Measurements from ENCODE around the gene TECPR1. TPM values are rescaled to one million over a fixed set of nuclear protein-coding genes. Genes with fewer than 3 reads are reported as not detected.

The TECPR1 gene
- total RNA-seq, 1 experiment from 2014 or later = 12.9 TPM

DNA sequence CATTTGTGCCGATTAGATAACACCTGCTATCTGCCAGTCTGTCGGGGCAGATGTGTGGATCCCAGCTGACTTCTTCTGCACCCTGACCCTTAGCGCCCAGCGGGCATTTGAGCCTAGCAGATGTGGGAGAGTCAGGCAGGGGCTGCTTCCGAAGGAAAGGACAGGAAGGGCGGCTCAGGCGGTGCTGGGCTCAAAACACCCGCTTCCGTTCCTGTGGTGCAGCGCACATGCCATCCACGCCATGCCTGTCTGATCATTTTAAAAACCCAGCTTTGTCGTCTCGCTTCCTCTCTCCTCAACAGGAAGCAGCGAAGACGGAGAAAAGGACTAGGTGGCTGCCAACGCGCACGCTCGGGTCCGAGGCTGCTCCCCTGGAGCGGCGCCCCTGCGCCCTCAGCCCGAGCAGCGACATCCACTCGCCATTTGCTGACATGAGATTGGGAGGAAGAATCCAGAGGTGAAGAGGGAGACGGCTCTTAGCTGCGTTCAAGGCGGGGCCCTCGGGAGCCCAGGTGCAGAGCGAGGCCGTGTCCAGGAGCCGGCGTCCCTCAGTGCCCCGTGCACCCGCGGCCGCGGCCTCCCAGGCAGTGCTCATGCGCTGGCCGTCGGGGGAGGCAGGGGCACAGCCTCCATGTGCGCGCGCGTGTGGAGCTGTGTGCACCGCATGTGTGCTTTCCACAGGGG, 46.7 kb downstream of the TECPR1 start:
- Mint-ChIP-seq H3K9me3 (ENCODE audit: low read depth, unreplicated experiment) (no peaks in the 10 kb centered on the region), H3K27me3 (ENCODE audit: unreplicated experiment) (no peaks in the 10 kb centered on the region), H3K27ac (ENCODE audit: unreplicated experiment) (no peak overlapping the region), H3K36me3 (ENCODE audit: insufficient read depth, unreplicated experiment) (peaks cover 10% of the 10 kb centered on the region), H3K4me1 (ENCODE audit: low read depth, unreplicated experiment) (peaks cover 8% of the 10 kb centered on the region), H3K4me3 (ENCODE audit: low read depth, unreplicated experiment) (no peak overlapping the region)
- CTCF ChIA-PET = no interaction called here
- no peak for DNase-seq
- BruUV-seq (replicated peaks) = no TSS peak
- intact Hi-C loops (cut with micrococcal nuclease; ENCODE audit: unreplicated experiment) = no loop called here
- TF ChIP-seq, protein P1, sequence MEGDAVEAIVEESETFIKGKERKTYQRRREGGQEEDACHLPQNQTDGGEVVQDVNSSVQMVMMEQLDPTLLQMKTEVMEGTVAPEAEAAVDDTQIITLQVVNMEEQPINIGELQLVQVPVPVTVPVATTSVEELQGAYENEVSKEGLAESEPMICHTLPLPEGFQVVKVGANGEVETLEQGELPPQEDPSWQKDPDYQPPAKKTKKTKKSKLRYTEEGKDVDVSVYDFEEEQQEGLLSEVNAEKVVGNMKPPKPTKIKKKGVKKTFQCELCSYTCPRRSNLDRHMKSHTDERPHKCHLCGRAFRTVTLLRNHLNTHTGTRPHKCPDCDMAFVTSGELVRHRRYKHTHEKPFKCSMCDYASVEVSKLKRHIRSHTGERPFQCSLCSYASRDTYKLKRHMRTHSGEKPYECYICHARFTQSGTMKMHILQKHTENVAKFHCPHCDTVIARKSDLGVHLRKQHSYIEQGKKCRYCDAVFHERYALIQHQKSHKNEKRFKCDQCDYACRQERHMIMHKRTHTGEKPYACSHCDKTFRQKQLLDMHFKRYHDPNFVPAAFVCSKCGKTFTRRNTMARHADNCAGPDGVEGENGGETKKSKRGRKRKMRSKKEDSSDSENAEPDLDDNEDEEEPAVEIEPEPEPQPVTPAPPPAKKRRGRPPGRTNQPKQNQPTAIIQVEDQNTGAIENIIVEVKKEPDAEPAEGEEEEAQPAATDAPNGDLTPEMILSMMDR (IDR thresholded peaks at IDR 0.05; ENCODE audit: unreplicated experiment) = no peak

DNA sequence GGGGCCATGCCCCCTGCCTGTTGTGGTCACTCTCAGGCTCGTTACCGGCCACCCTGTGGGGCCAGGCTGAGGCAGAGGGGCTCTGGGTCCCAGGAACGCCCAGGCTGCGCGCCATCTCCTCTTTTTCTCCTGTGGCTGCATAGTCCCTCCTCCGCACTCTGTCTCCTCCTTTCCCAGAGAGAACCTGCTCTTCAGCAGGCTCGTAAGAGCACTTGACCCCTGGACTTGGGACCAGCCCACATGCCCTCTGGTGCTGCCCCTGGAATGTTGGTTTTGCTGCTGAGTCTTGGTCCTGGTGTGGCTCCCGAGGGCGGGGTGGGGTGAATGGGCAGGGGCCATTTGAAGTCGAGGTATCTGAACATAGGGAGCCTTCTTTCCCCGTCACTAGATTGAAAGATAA, 47.4 kb downstream of the TECPR1 start:
- H3K9me3 Mint-ChIP-seq (ENCODE audit: low read depth, unreplicated experiment) = no peaks in the 10 kb centered on the region
- H3K36me3 Mint-ChIP-seq (ENCODE audit: insufficient read depth, unreplicated experiment) = peaks cover 10% of the 10 kb centered on the region
- no peak for DNase-seq
- intact Hi-C loops (cut with micrococcal nuclease; ENCODE audit: unreplicated experiment) = no loop called here
- no peaks in the 10 kb centered on the region for H3K27me3 Mint-ChIP-seq (ENCODE audit: unreplicated experiment)
- no TSS peak for BruUV-seq (replicated peaks)
- CTCF ChIA-PET = no interaction called here
- TF ChIP-seq, protein P1 (IDR thresholded peaks at IDR 0.05; ENCODE audit: unreplicated experiment) = no peak
- H3K4me3 Mint-ChIP-seq (ENCODE audit: low read depth, unreplicated experiment) = no peak overlapping the region
- H3K4me1 Mint-ChIP-seq (ENCODE audit: low read depth, unreplicated experiment) = peaks cover 8% of the 10 kb centered on the region
- no peak overlapping the region for H3K27ac Mint-ChIP-seq (ENCODE audit: unreplicated experiment)

DNA sequence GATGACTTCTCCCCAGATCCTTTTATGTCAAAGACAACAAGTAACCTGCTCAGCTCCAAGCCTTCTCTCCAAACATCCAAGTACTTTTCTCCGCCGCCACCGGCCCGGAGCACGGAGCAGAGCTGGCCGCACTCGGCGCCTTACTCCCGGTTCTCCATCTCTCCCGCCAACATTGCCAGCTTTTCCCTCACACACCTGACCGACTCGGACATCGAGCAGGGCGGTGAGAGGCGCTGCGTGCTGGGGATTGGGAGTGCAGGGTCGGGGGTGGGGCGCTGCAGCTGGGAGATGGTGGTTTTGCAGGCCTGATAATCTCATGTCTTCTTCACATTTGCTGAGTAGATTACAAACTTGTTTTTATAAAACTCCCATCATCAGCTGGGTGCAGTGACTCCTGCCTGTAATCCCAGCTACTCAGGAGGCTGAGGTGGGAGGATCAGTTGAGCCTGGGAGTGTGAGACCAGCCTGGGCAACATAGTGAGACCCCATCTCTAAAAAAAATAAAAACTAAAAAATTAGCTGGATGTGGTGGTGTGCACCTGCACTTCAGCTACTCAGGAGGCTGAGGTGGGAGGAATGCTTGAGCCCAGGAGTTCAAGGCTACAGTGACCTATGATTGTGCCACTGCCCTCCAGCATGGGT, 47.9 kb downstream of the TECPR1 start:
- H3K36me3 Mint-ChIP-seq (ENCODE audit: insufficient read depth, unreplicated experiment) = peaks cover 10% of the 10 kb centered on the region
- no TSS peak for BruUV-seq (replicated peaks)
- intact Hi-C loops (cut with micrococcal nuclease; ENCODE audit: unreplicated experiment) = no loop called here
- H3K27me3 Mint-ChIP-seq (ENCODE audit: unreplicated experiment) = no peaks in the 10 kb centered on the region
- CTCF ChIA-PET = no interaction called here
- TF ChIP-seq, protein P1 (IDR thresholded peaks at IDR 0.05; ENCODE audit: unreplicated experiment) = no peak
- no peaks in the 10 kb centered on the region for H3K9me3 Mint-ChIP-seq (ENCODE audit: low read depth, unreplicated experiment)
- peaks cover 8% of the 10 kb centered on the region for H3K4me1 Mint-ChIP-seq (ENCODE audit: low read depth, unreplicated experiment)
- DNase-seq = no peak
- H3K27ac Mint-ChIP-seq (ENCODE audit: unreplicated experiment) = no peak overlapping the region
- H3K4me3 Mint-ChIP-seq (ENCODE audit: low read depth, unreplicated experiment) = no peak overlapping the region

DNA sequence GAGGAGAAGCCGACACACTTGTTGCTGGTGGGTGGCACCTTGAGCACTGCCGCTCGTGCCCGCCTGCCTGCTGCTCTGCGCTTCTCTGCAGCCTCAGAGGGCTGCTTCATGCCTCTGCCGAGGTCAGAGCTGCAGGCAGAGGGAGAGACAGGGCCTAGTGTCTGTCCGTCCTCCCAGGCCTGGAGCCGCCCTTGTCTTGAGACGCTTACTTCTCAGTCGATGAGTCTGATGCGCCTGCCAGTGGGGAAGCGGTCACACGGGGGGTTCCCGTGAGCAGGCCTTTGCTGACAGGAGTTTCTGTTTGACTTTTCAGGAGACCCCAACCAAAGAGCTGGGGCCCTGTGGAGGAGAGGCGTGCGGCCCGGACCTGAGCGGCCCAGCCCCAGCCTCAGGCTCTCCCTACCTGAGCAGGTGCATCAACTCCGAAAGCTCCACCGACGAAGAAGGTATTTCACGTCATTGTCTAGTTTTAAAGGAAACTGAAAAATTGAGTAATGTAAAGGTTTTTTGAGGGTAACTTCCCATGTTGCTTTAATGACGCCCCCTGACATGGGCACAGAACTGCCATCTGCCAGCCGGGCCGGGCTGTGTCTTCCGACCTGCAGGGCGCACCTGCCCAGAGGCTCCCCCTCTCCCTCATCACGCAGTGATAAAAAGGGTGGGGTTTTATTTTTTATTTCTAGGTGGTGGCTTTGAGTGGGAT, 48.6 kb downstream of the TECPR1 start:
- Mint-ChIP-seq H3K4me3 (ENCODE audit: low read depth, unreplicated experiment) (no peak overlapping the region), H3K27ac (ENCODE audit: unreplicated experiment) (no peak overlapping the region), H3K4me1 (ENCODE audit: low read depth, unreplicated experiment) (peaks cover 8% of the 10 kb centered on the region), H3K36me3 (ENCODE audit: insufficient read depth, unreplicated experiment) (peaks cover 10% of the 10 kb centered on the region), H3K27me3 (ENCODE audit: unreplicated experiment) (no peaks in the 10 kb centered on the region), H3K9me3 (ENCODE audit: low read depth, unreplicated experiment) (no peaks in the 10 kb centered on the region)
- DNase-seq = no peak
- BruUV-seq (replicated peaks) = no TSS peak
- CTCF ChIA-PET = no interaction called here
- TF ChIP-seq, protein P1 (IDR thresholded peaks at IDR 0.05; ENCODE audit: unreplicated experiment) = no peak
- intact Hi-C loops (cut with micrococcal nuclease; ENCODE audit: unreplicated experiment) = no loop called here

Measured in Calu3 (cell line).